H1 (cell line): ENCODE data around the gene IDH3A. TPM values are rescaled to one million over a fixed set of nuclear protein-coding genes. Genes with fewer than 3 reads are reported as not detected.
"Not testable (repeated sequence)": the region's sequence is repeated elsewhere in the genome, so short reads cannot be mapped to it uniquely, and the experiment has no call there.

Experiments used
- CTCF ChIA-PET: fragments of 300-600 bp; sonication (Branson Sonifier 250); formaldehyde crosslinking; loops from one replicate; lab custom pipeline; 2021; ENCODE audit not compliant: partially characterized antibody; lab: Charles Lee
- POLR2A ChIA-PET: fragments of 300-600 bp; sonication (Branson Sonifier 250); formaldehyde crosslinking; loops from one replicate; lab custom pipeline; 2021; ENCODE audit warnings: inconsistent platforms; ENCODE audit not compliant: partially characterized antibody; lab: Charles Lee
- DNase-seq, 2 experiments: peaks; one replicate each; pipeline versions ENCODE4 v3.0.0 to v3.0.0-alpha.2; 2010 to 2022; ENCODE audit warnings: low spot score in 2 of 2, low read depth in 1 of 2, mixed read lengths in 1 of 2
- FAIRE-seq: peaks from 2 replicates; lab custom pipeline; 2011; peaks lifted over from hg19 to GRCh38; lab: Jason Lieb, UNC
- H2AFZ ChIP-seq: 2 replicates; pipeline ENCODE4 v1.8.1; 2012; ENCODE audit warnings: low read length, inconsistent platforms
- H2AK5ac ChIP-seq: 2 replicates; pipeline ENCODE4 v1.6.1; 2013; ENCODE audit warnings: low read depth, low read length
- H2BK120ac ChIP-seq: replicated peaks from 2 replicates; pipeline ENCODE3; 2013; ENCODE audit warnings: low read depth, low read length, inconsistent platforms
- H2BK12ac ChIP-seq: 2 replicates; pipeline ENCODE4 v1.6.1; 2013; ENCODE audit warnings: low read depth, low read length
- H2BK15ac ChIP-seq: 2 replicates; pipeline ENCODE4 v1.6.1; 2013; ENCODE audit warnings: low read length
- H2BK20ac ChIP-seq: 2 replicates; pipeline ENCODE4 v1.6.1; 2013; ENCODE audit warnings: low read length
- H2BK5ac ChIP-seq: 2 replicates; pipeline ENCODE4 v1.6.1; 2013; ENCODE audit warnings: low read depth, low read length
- H3K14ac ChIP-seq: 2 replicates; pipeline ENCODE4 v1.6.1; 2013; ENCODE audit warnings: inconsistent platforms; ENCODE audit not compliant: insufficient read length
- H3K18ac ChIP-seq: 2 replicates; pipeline ENCODE4 v1.6.1; 2013; ENCODE audit warnings: low read length; ENCODE audit errors: extremely low read depth
- H3K23ac ChIP-seq: 2 replicates; pipeline ENCODE4 v1.6.1; 2013; ENCODE audit warnings: inconsistent platforms; ENCODE audit not compliant: insufficient read length
- H3K23me2 ChIP-seq: 2 replicates; pipeline ENCODE4 v1.6.1; 2013; ENCODE audit warnings: low read depth, low read length
- H3K27ac ChIP-seq: 2 replicates; pipeline ENCODE4 v1.6.1; 2011; ENCODE audit warnings: low read depth, low read length, inconsistent platforms
- H3K27me3 ChIP-seq, 4 experiments: replicated peaks in 1 of 4; 1 replicate in 1 of 4; 2 replicates in 3 of 4; pipeline versions ENCODE4 v1.6.1 to v1.8.1; 2011 to 2013; ENCODE audit warnings: low read length in 3 of 4, mild to moderate bottlenecking in 3 of 4, inconsistent platforms in 2 of 4, mixed read lengths in 2 of 4, moderate library complexity in 1 of 4; ENCODE audit not compliant: control insufficient read depth in 3 of 4, insufficient read depth in 3 of 4; ENCODE audit errors: extremely low read depth in 1 of 4
- H3K36me3 ChIP-seq, 4 experiments: 2 replicates each; pipeline versions ENCODE4 v1.6.1 to v1.8.1; 2011 to 2013; ENCODE audit warnings: mild to moderate bottlenecking in 4 of 4, low read length in 3 of 4, moderate library complexity in 2 of 4, control low read depth in 1 of 4, inconsistent platforms in 1 of 4; ENCODE audit not compliant: insufficient read depth in 4 of 4, control insufficient read depth in 2 of 4
- H3K4ac ChIP-seq: replicated peaks from 2 replicates; pipeline ENCODE3; 2013; ENCODE audit warnings: low read length, low read depth, mixed read lengths, inconsistent platforms; ENCODE audit not compliant: insufficient read length
- H3K4me1 ChIP-seq, 4 experiments: replicated peaks in 1 of 4; 1 replicate in 1 of 4; 2 replicates in 3 of 4; pipeline versions ENCODE4 v1.6.1 to v1.8.1; 2011 to 2013; ENCODE audit warnings: low read length in 3 of 4, inconsistent platforms in 2 of 4, mixed read lengths in 1 of 4; ENCODE audit not compliant: insufficient read depth in 4 of 4, control insufficient read depth in 3 of 4
- H3K4me2 ChIP-seq, 2 experiments: 2 replicates each; pipeline versions ENCODE4 v1.6.1 to v1.8.1; 2011 to 2013; ENCODE audit warnings: low read depth in 2 of 2, low read length in 2 of 2, control low read depth in 1 of 2, inconsistent platforms in 1 of 2, mild to moderate bottlenecking in 1 of 2; ENCODE audit not compliant: insufficient read depth in 1 of 2
- H3K4me3 ChIP-seq, 4 experiments: fragments of 200-600, 300-600 bp in 1 of 4; sonication (generic), shearing (Covaris generic), sonication (Bioruptor Twin) in 1 of 4; 2 replicates each; pipeline versions ENCODE4 v1.5.1 to v1.8.1; 2011 to 2016; ENCODE audit warnings: low read length in 4 of 4, low read depth in 3 of 4, control low read depth in 2 of 4, inconsistent platforms in 2 of 4, mild to moderate bottlenecking in 2 of 4, mixed read lengths in 1 of 4, moderate library complexity in 1 of 4; ENCODE audit not compliant: insufficient read depth in 2 of 4; ENCODE audit errors: extremely low read depth in 1 of 4
- H3K56ac ChIP-seq: replicated peaks from 2 replicates; pipeline ENCODE3; 2013; ENCODE audit warnings: low read depth, mild to moderate bottlenecking, mixed read lengths, low read length, inconsistent platforms; ENCODE audit not compliant: insufficient read length
- H3K79me1 ChIP-seq: 2 replicates; pipeline ENCODE4 v1.6.1; 2013; ENCODE audit warnings: low read depth, low read length, control low read depth
- H3K79me2 ChIP-seq, 2 experiments: 2 replicates each; pipeline versions ENCODE4 v1.6.1 to v1.8.1; 2012 to 2013; ENCODE audit warnings: low read length in 2 of 2, mild to moderate bottlenecking in 2 of 2, inconsistent platforms in 1 of 2; ENCODE audit not compliant: insufficient read depth in 2 of 2, control insufficient read depth in 1 of 2
- H3K9ac ChIP-seq, 4 experiments: replicated peaks in 1 of 4; 1 replicate in 1 of 4; 2 replicates in 3 of 4; pipeline versions ENCODE4 v1.6.1 to v1.8.1; 2011 to 2013; ENCODE audit warnings: low read depth in 3 of 4, low read length in 3 of 4, control low read depth in 2 of 4, mild to moderate bottlenecking in 2 of 4, moderate library complexity in 2 of 4, inconsistent platforms in 1 of 4; ENCODE audit errors: extremely low read depth in 1 of 4
- H3K9me3 ChIP-seq, 2 experiments: 2 replicates each; pipeline versions ENCODE4 v1.6.1 to v1.8.1; 2012 to 2013; ENCODE audit warnings: mild to moderate bottlenecking in 2 of 2, moderate library complexity in 2 of 2, control low read depth in 1 of 2, inconsistent platforms in 1 of 2, low read depth in 1 of 2, low read length in 1 of 2, mixed read lengths in 1 of 2; ENCODE audit not compliant: insufficient read depth in 2 of 2
- H4K20me1 ChIP-seq, 2 experiments: replicated peaks in 1 of 2; 2 replicates each; pipeline versions ENCODE3 to v1.8.1; 2011 to 2013; ENCODE audit warnings: inconsistent platforms in 2 of 2, low read length in 2 of 2, mild to moderate bottlenecking in 1 of 2; ENCODE audit not compliant: insufficient read depth in 2 of 2, control insufficient read depth in 1 of 2
- H4K5ac ChIP-seq: 2 replicates; pipeline ENCODE4 v1.6.1; 2013; ENCODE audit warnings: low read length, low read depth, mixed read lengths, inconsistent platforms; ENCODE audit not compliant: insufficient read length
- H4K8ac ChIP-seq: 2 replicates; pipeline ENCODE4 v1.8.0; 2013; ENCODE audit warnings: mild to moderate bottlenecking, moderate library complexity, low read length, inconsistent platforms; ENCODE audit not compliant: insufficient read depth; ENCODE audit errors: extremely low read depth
- H4K91ac ChIP-seq: replicated peaks from 2 replicates; pipeline ENCODE3; 2013; ENCODE audit warnings: low read length, mixed read lengths, inconsistent platforms; ENCODE audit not compliant: insufficient read length
- WGBS, 2 experiments: shearing (Covaris generic) in 1 of 2; methylation state at CpG; one replicate each; pipeline versions ENCODE4 v1.1.6 to v1.1.7; 2013 to 2015; ENCODE audit warnings: low lambda C conversion rate in 2 of 2, mixed read lengths in 2 of 2, inconsistent platforms in 1 of 2, low coverage in 1 of 2, missing lambda C conversion rate in 1 of 2; ENCODE audit not compliant: insufficient replicate concordance in 2 of 2, insufficient coverage in 1 of 2, insufficient read length in 1 of 2; ENCODE audit errors: extremely low coverage in 1 of 2, missing lambda C conversion rate in 1 of 2; 5-methylcytosine and 5-hydroxymethylcytosine counted together
- polyA plus RNA-seq, 7 experiments: library from polyadenylated mRNA; depleted of rRNA in 3 of 7; stranded (reverse) in 5 of 7; unstranded in 2 of 7; fragments of >200 nt in 5 of 7; fragments of 200-250 nt in 2 of 7; gene quantifications; 1 replicate in 5 of 7; 2 replicates in 1 of 7; 4 replicates in 1 of 7; pipeline versions ENCODE4 v1.2.1 to v1.2.3, GENCODE V29; 2011 to 2013; ENCODE audit warnings: missing spikeins in 2 of 7, mixed read lengths in 2 of 7
- total RNA-seq: library from RNA; stranded (reverse); fragmentation: NEBNext Ultra II Directional; extraction: Animal tissue kit (Norgen Biotek cat#: 25700); gene quantifications from 2 replicates; pipeline ENCODE4 v1.2.1, GENCODE V29; 2021

The IDH3A gene
- total and polyA plus RNA-seq, 2 of the 8 experiments (the other 6 are each of a cell fraction or from before 2014, with no cell fraction given) = 23.4 to 36.8 TPM

- H3K23ac ChIP-seq, H3K4me3 ChIP-seq, H3K4me2 ChIP-seq, H2BK20ac ChIP-seq, H3K79me1 ChIP-seq, DNase-seq, H4K20me1 ChIP-seq, H3K27ac ChIP-seq, POLR2A ChIA-PET, FAIRE-seq, H3K36me3 ChIP-seq, H4K8ac ChIP-seq, H3K79me2 ChIP-seq, H2BK5ac ChIP-seq, H3K4me1 ChIP-seq, H2BK15ac ChIP-seq, H2BK120ac ChIP-seq, H3K27me3 ChIP-seq, H2BK12ac ChIP-seq, H3K18ac ChIP-seq, H3K4ac ChIP-seq, H2AFZ ChIP-seq, H3K9me3 ChIP-seq, H3K23me2 ChIP-seq, H2AK5ac ChIP-seq, H3K56ac ChIP-seq, H4K5ac ChIP-seq, H3K9ac ChIP-seq, H3K14ac ChIP-seq, H4K91ac ChIP-seq: not testable (repeated sequence)
- CTCF ChIA-PET = interaction anchor here (1.2 to 1.8 kb wide), 2 partner anchors 21 to 43 kb away, joined by 3 to 7 read pairs; no protein-coding TSS in a partner anchor
- WGBS, 2 experiments = 88% methylated on average over 8 of the region's 8 CpGs; no CpG with 5 or more reads in 1 of the 2 experiments
Measured at GRCh38 chr15:78151075-78151474, 1.9 kb downstream of the IDH3A start.
